ACHN (cell line): ENCODE measurements around the gene SSBP2.

Experiments used
- DNase-seq: peaks from one replicate; pipeline ENCODE4 v3.0.0-alpha.2; 2015
- in situ Hi-C: cut with HindIII; loops from 2 replicates; pipeline ENCODE4 v1.10.0; 2017; ENCODE audit warnings: low sequenced_read_pairs, low pct_ligation_motif_present, low pct_unique_long_range_greater_than_20kb

Gene SSBP2

GRCh38 chr5:81558188-81558587 is 192.7 kb downstream of the SSBP2 start:
- DNase-seq: no peak
- in situ Hi-C loops: no loop called here

GRCh38 chr5:81556809-81557208 is 194.1 kb downstream of the SSBP2 start:
- in situ Hi-C loops: no loop called here
- DNase-seq: no peak

GRCh38 chr5:81555865-81556264 is 195.0 kb downstream of the SSBP2 start:
- in situ Hi-C loops: no loop called here
- DNase-seq: no peak

GRCh38 chr5:81554647-81555046 is 196.2 kb downstream of the SSBP2 start:
- in situ Hi-C loops: no loop called here
- DNase-seq: no peak

- in situ Hi-C loops: no loop called here
- DNase-seq: no peak
Measured at GRCh38 chr5:81553567-81554212, 197.2 kb downstream of the SSBP2 start.

- DNase-seq: no peak
- in situ Hi-C loops: no loop called here
Measured at GRCh38 chr5:81552852-81553566, 197.9 kb downstream of the SSBP2 start.

- in situ Hi-C loops: no loop called here
Measured at GRCh38 chr5:81549123-81549522, 201.8 kb downstream of the SSBP2 start.

GRCh38 chr5:81547001-81547400 is 203.9 kb downstream of the SSBP2 start:
- in situ Hi-C loops: no loop called here
- no peak for DNase-seq

More at GRCh38 chr5:81549123-81549522, 201.8 kb downstream of the SSBP2 start:
- DNase-seq: no peak

GRCh38 chr5:81545911-81546310 is 205.0 kb downstream of the SSBP2 start:
- DNase-seq: no peak
- in situ Hi-C loops: no loop called here

GRCh38 chr5:81544351-81545018 is 206.4 kb downstream of the SSBP2 start:
- DNase-seq: no peak
- in situ Hi-C loops: no loop called here

- DNase-seq: no peak
- in situ Hi-C loops: no loop called here
Measured at GRCh38 chr5:81542242-81542641, 208.7 kb downstream of the SSBP2 start.

- in situ Hi-C loops: no loop called here
- no peak for DNase-seq
Measured at GRCh38 chr5:81537905-81538547, 212.9 kb downstream of the SSBP2 start.

GRCh38 chr5:81534441-81534840 is 216.5 kb downstream of the SSBP2 start:
- in situ Hi-C loops: no loop called here
- no peak for DNase-seq

- DNase-seq: no peak
- in situ Hi-C loops: no loop called here
Measured at GRCh38 chr5:81533629-81534405, 217.1 kb downstream of the SSBP2 start.

- in situ Hi-C loops: no loop called here
- peak; percentile 58 for DNase-seq
Measured at GRCh38 chr5:81530919-81531318, 220.0 kb downstream of the SSBP2 start.

GRCh38 chr5:81525690-81526089 is 225.2 kb downstream of the SSBP2 start:
- no peak for DNase-seq
- in situ Hi-C loops: no loop called here

GRCh38 chr5:81524015-81524414 is 226.9 kb downstream of the SSBP2 start:
- DNase-seq: no peak
- in situ Hi-C loops: no loop called here

- in situ Hi-C loops: no loop called here
- DNase-seq: no peak
Measured at GRCh38 chr5:81522571-81522970, 228.3 kb downstream of the SSBP2 start.

GRCh38 chr5:81520769-81521168 is 230.1 kb downstream of the SSBP2 start:
- in situ Hi-C loops: no loop called here
- DNase-seq: no peak
